GM10266 (cell line): Measurements from ENCODE around the gene GLUD1.
"Not testable (repeated sequence)": the region's sequence is repeated elsewhere in the genome, so short reads cannot be mapped to it uniquely, and the experiment has no call there.

Experiments used
- DNase-seq: peaks from one replicate; pipeline ENCODE4 v3.0.0; 2012; ENCODE audit errors: extremely low spot score
- TF ChIP-seq, protein P1 (sequence below): IDR thresholded peaks from 2 replicates; pipeline ENCODE4 v1.5.1; 2012; ENCODE audit warnings: mild to moderate bottlenecking, low read depth; ENCODE audit not compliant: control insufficient read depth, insufficient read depth; ENCODE audit errors: missing control alignments

The GLUD1 gene

DNA sequence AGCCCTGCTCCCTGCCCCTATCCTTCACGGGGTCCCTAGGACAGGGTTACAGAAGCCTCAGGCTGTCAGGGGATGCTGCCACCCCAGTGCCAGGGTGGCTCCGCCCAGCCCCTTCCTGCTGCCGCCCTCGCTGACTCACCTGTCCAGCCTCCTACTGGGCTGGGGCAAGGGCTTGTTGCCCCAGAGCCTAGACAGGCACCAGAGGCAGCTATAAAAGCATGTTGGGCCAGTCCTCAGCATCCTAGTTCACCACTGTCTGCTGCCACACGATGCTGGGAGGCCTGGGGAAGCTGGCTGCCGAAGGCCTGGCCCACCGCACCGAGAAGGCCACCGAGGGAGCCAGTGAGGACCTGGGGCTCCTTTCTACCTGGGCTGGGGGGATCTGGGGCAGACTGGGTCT lies 74.6 kb downstream of the GLUD1 start, which contains the start of gene FAM25A:
Gene FAM25A, plus strand, starts transcription at position 239 of the 400 bp plus-strand sequence. Its CDS starts 31 bp downstream, at position 270.
- DNase-seq: not testable (repeated sequence)

- DNase-seq: not testable (repeated sequence)
These were observed 75.1 kb downstream of the GLUD1 start for GRCh38 chr10:87019504-87019903.

DNA sequence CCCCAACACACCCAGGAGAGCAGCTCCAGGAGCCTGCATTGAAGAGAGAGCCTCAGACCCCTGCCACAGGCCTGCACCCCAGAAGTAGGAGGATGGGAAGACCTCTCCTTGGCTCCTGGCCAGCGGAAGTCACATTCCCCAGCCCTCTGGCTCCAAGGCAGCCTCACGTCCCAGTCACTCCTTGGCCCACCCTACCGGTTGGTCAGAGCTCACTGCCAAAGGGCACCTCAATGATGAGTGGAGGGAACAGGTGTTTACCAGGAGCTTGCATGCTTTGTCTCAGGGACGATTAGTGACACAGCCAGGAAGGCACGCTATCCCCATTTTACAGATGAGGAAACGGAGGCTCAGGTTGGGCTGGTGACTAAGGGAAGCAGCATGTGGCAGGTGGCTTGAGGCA lies 75.6 kb downstream of the GLUD1 start:
- DNase-seq: not testable (repeated sequence)

- DNase-seq: not testable (repeated sequence)
These were observed 76.5 kb downstream of the GLUD1 start for GRCh38 chr10:87018127-87018526.

- not testable (repeated sequence) for DNase-seq
These were observed 79.5 kb downstream of the GLUD1 start for GRCh38 chr10:87014986-87015716.

GRCh38 chr10:87013528-87013927 lies 81.1 kb downstream of the GLUD1 start:
- not testable (repeated sequence) for DNase-seq

- DNase-seq: not testable (repeated sequence)
These were observed 85.4 kb downstream of the GLUD1 start for GRCh38 chr10:87009134-87009696.

DNA sequence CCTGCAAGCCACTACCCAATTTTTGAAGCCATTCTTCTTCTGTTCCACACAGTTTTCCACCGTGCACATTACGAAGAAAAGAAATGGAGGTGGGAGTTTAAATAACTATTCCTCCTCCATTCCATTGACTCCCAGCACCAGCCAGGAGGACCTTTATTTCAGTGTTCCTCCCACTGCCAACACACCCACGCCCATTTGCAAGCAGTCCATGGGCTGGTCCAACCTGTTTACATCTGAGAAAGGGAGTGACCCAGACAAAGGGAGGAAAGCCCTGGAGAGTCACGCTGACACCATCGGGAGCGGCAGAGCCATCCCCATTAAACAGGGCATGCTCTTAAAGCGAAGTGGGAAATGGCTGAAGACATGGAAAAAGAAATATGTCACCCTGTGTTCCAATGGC lies 86.3 kb downstream of the GLUD1 start:
- not testable (repeated sequence) for DNase-seq

DNA sequence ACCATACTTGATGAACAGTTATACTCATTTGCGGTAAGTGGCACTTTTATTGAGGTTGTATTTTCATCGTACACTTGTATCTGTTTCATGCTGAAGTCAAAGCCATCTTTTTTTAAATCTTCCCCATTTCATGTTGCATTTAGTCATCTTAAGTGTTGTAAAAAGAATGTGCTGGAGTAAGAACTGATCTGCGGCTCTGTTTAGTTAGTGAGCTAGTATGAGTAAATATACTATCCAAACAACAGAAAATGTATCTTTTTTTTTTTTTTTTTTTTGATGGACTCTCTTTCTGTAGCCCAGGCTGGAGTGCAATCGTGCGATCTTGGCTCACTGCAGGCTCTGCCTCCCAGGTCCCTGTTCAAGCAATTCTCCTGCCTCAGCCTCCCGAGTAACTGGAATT lies 87.0 kb downstream of the GLUD1 start:
- not testable (repeated sequence) for DNase-seq

DNA sequence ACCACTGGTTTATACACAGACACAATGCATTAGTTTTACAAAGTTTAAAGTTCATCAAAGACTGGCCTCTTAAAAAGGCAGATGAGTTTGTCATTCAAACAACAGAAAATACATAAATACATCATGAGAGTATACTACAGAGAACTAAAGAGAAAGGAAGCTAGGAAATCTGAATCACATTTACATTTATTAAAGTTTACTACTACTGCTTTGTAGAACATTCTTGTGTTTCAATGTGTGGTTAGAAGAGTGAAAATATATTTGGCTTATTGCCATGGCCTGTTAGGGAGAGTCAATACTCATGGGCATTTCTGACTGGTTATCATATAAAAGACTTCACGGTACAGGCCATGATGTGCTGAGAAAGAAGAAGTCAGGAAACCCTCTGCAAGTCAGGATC lies 87.5 kb downstream of the GLUD1 start:
- not testable (repeated sequence) for DNase-seq

DNA sequence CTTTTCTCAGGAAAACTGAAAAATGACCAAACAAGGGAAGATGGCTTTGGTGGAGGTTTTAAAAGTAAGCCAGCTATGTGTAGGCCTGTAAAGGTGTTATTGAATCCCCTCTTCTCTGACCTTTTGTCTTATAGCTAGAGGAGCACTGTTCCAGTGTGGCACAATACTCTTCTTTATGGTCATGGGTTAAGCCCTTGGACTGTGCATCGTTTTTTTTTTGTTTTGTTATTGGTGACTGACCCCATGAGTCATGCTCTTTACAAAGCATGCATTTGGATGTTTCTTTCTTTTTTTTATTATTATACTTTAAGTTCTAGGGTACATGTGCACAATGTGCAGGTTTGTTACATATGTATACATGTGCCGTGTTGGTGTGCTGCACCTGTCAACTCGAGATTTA lies 94.2 kb downstream of the GLUD1 start:
- no peak for DNase-seq
- TF ChIP-seq, protein P1, sequence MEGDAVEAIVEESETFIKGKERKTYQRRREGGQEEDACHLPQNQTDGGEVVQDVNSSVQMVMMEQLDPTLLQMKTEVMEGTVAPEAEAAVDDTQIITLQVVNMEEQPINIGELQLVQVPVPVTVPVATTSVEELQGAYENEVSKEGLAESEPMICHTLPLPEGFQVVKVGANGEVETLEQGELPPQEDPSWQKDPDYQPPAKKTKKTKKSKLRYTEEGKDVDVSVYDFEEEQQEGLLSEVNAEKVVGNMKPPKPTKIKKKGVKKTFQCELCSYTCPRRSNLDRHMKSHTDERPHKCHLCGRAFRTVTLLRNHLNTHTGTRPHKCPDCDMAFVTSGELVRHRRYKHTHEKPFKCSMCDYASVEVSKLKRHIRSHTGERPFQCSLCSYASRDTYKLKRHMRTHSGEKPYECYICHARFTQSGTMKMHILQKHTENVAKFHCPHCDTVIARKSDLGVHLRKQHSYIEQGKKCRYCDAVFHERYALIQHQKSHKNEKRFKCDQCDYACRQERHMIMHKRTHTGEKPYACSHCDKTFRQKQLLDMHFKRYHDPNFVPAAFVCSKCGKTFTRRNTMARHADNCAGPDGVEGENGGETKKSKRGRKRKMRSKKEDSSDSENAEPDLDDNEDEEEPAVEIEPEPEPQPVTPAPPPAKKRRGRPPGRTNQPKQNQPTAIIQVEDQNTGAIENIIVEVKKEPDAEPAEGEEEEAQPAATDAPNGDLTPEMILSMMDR: no peak
